ENCODE measurements around the gene BATF.

DNA sequence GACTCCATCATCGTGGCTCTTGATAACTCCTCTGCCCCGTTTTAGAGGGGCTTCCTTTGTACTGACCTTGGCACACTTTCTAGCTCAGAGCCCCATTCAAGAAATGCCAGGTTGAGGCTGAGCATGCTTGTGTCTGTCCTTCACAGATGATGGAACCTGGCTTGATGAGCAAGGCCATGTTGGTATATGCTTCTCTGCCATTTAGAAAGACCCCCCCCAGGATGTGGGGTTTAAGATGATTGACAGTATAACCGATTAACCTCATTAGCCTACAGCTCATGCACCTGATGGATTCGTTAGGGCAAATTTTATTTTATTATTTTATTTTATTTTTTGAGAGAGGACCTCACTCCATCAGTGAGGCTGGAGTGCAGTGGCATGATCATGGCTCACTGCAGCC lies 21.0 kb downstream of the BATF start:
- no peak for TF ChIP-seq POLR2A (IDR thresholded peaks at IDR 0.05)
- TF ChIP-seq, protein P1, sequence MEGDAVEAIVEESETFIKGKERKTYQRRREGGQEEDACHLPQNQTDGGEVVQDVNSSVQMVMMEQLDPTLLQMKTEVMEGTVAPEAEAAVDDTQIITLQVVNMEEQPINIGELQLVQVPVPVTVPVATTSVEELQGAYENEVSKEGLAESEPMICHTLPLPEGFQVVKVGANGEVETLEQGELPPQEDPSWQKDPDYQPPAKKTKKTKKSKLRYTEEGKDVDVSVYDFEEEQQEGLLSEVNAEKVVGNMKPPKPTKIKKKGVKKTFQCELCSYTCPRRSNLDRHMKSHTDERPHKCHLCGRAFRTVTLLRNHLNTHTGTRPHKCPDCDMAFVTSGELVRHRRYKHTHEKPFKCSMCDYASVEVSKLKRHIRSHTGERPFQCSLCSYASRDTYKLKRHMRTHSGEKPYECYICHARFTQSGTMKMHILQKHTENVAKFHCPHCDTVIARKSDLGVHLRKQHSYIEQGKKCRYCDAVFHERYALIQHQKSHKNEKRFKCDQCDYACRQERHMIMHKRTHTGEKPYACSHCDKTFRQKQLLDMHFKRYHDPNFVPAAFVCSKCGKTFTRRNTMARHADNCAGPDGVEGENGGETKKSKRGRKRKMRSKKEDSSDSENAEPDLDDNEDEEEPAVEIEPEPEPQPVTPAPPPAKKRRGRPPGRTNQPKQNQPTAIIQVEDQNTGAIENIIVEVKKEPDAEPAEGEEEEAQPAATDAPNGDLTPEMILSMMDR (IDR thresholded peaks at IDR 0.05): no peak

All from right lobe of liver (tissue), 4 donors.